GM23338 (cell line): ENCODE results near the gene RAX2.

Experiments
- CREB1 ChIP-seq: fragments of 250-450 bp; sonication (Bioruptor Pico); IDR thresholded peaks from 2 replicates; pipeline ENCODE4 v1.5.0; 2020; ENCODE audit warnings: low read depth, mild to moderate bottlenecking, moderate library complexity
- EZH2 ChIP-seq: fragments of 200-600 bp; sonication (generic); IDR thresholded peaks from one replicate; pipeline ENCODE4 v1.8.0; 2017; ENCODE audit warnings: antibody characterized with exemption, mild to moderate bottlenecking, low read depth; ENCODE audit not compliant: unreplicated experiment
- EZH2phosphoT487 ChIP-seq: fragments of 200-600 bp; sonication (generic); IDR thresholded peaks from one replicate; pipeline ENCODE4 v1.8.1; 2018; ENCODE audit warnings: antibody characterized with exemption; ENCODE audit not compliant: unreplicated experiment
- POLR2AphosphoS5 ChIP-seq: IDR thresholded peaks from 2 replicates; pipeline ENCODE4 v1.6.1; 2016; ENCODE audit warnings: antibody characterized with exemption, low read depth
- ZNF114 ChIP-seq: fragments of 250-450 bp; sonication (Bioruptor Pico); IDR thresholded peaks from 2 replicates; pipeline ENCODE4 v1.5.0; 2020; ENCODE audit warnings: mild to moderate bottlenecking, moderate library complexity
- TF ChIP-seq, protein P1 (sequence below): IDR thresholded peaks from one replicate; pipeline ENCODE4 v1.6.1; 2018; ENCODE audit warnings: antibody characterized with exemption; ENCODE audit not compliant: unreplicated experiment
- TF ChIP-seq, protein P2 (sequence below), 2 experiments: fragments of 200-600 bp in 1 of 2; sonication (generic) in 1 of 2; conservative IDR thresholded peaks; 2 replicates each; pipeline versions ENCODE4 v1.5.1 to v1.6.1; 2016 to 2017; ENCODE audit warnings: antibody characterized with exemption in 2 of 2, low read depth in 2 of 2, mild to moderate bottlenecking in 2 of 2, moderate library complexity in 1 of 2
- TF ChIP-seq, protein P3 (sequence below): IDR thresholded peaks from 2 replicates; pipeline ENCODE4 v1.6.1; 2016; ENCODE audit warnings: antibody characterized with exemption

DNA sequence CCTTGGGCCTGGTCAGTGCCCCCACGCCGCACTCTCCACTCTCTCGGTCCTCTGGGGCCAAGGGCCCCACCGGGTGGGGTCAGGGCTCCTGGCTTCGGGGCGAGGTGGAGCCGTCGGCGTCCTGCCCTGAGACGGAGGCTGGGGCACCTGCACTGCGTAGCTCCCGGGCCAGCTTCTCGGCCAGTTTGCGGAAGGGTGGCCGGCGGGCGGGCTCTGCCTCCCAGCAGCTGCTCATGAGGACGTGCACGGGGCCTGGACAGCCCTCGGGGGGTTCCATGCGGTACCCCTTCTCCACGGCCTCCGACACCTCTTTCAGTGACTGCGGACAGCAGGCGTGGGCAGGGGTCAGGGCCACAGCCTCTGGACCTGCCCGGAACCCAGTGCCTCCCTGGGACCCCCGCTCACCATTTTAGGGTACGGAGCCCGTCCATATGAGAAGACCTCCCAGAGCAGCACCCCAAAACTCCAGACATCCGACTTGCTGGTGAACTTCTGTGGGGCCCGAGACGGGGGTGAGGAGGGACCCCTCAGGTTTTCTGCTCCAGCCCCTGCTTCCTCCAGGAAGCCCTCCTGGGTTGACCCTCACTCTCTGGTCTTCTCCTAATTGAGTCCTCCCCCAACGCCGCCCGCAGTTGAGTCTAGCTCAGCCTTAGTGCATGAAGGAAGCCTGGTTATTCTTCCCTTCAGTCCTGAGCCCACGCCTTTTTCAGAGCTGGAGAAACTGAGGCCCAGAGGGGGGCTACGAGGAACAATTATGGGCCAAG is 6.3 kb upstream of the RAX2 start:
- TF ChIP-seq EZH2phosphoT487 (no peak), CREB1 (CRISPR knock-in tag) (no peak), POLR2AphosphoS5 (no peak), EZH2 (no peak), ZNF114 (CRISPR knock-in tag) (no peak)
- TF ChIP-seq, protein P1, sequence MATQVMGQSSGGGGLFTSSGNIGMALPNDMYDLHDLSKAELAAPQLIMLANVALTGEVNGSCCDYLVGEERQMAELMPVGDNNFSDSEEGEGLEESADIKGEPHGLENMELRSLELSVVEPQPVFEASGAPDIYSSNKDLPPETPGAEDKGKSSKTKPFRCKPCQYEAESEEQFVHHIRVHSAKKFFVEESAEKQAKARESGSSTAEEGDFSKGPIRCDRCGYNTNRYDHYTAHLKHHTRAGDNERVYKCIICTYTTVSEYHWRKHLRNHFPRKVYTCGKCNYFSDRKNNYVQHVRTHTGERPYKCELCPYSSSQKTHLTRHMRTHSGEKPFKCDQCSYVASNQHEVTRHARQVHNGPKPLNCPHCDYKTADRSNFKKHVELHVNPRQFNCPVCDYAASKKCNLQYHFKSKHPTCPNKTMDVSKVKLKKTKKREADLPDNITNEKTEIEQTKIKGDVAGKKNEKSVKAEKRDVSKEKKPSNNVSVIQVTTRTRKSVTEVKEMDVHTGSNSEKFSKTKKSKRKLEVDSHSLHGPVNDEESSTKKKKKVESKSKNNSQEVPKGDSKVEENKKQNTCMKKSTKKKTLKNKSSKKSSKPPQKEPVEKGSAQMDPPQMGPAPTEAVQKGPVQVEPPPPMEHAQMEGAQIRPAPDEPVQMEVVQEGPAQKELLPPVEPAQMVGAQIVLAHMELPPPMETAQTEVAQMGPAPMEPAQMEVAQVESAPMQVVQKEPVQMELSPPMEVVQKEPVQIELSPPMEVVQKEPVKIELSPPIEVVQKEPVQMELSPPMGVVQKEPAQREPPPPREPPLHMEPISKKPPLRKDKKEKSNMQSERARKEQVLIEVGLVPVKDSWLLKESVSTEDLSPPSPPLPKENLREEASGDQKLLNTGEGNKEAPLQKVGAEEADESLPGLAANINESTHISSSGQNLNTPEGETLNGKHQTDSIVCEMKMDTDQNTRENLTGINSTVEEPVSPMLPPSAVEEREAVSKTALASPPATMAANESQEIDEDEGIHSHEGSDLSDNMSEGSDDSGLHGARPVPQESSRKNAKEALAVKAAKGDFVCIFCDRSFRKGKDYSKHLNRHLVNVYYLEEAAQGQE, result no peak
- TF ChIP-seq, protein P2, sequence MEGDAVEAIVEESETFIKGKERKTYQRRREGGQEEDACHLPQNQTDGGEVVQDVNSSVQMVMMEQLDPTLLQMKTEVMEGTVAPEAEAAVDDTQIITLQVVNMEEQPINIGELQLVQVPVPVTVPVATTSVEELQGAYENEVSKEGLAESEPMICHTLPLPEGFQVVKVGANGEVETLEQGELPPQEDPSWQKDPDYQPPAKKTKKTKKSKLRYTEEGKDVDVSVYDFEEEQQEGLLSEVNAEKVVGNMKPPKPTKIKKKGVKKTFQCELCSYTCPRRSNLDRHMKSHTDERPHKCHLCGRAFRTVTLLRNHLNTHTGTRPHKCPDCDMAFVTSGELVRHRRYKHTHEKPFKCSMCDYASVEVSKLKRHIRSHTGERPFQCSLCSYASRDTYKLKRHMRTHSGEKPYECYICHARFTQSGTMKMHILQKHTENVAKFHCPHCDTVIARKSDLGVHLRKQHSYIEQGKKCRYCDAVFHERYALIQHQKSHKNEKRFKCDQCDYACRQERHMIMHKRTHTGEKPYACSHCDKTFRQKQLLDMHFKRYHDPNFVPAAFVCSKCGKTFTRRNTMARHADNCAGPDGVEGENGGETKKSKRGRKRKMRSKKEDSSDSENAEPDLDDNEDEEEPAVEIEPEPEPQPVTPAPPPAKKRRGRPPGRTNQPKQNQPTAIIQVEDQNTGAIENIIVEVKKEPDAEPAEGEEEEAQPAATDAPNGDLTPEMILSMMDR (conservative IDR thresholded peaks at IDR 0.05; ENCODE audit: low read depth in 2 of 2), result no peak
- TF ChIP-seq, protein P3, sequence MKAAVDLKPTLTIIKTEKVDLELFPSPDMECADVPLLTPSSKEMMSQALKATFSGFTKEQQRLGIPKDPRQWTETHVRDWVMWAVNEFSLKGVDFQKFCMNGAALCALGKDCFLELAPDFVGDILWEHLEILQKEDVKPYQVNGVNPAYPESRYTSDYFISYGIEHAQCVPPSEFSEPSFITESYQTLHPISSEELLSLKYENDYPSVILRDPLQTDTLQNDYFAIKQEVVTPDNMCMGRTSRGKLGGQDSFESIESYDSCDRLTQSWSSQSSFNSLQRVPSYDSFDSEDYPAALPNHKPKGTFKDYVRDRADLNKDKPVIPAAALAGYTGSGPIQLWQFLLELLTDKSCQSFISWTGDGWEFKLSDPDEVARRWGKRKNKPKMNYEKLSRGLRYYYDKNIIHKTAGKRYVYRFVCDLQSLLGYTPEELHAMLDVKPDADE, result no peak
